ENCODE measurements around the gene CASZ1. TPM values are rescaled to one million over a fixed set of nuclear protein-coding genes. Genes with fewer than 3 reads are reported as not detected.

Gene CASZ1
- total RNA-seq, 2 experiments from 2014 or later = 2.9 to 4.1 TPM

- ChIA-PET POLR2A (no interaction called here), CTCF (no interaction called here)
- Mint-ChIP-seq H3K9me3 (no peaks in the 10 kb centered on the region), H3K36me3 (ENCODE audit: low read depth) (no peaks in the 10 kb centered on the region), H3K4me3 (no peak overlapping the region), H3K4me1 (ENCODE audit: low read depth) (no peaks in the 10 kb centered on the region), H3K27me3 (peaks cover 33% of the 10 kb centered on the region), H3K27ac (no peak overlapping the region)
- intact Hi-C loops (cut with micrococcal nuclease) = no loop called here
- no peak for TF ChIP-seq CTCF (IDR thresholded peaks at IDR 0.05)
- DNase-seq (no peak), ATAC-seq (no peak)
Observed at GRCh38 chr1:10838541-10838940, 42.1 kb upstream of the CASZ1 start.

- Mint-ChIP-seq H3K36me3 (ENCODE audit: low read depth) (no peaks in the 10 kb centered on the region), H3K27me3 (peaks cover 33% of the 10 kb centered on the region), H3K4me3 (no peak overlapping the region), H3K27ac (no peak overlapping the region), H3K4me1 (ENCODE audit: low read depth) (no peaks in the 10 kb centered on the region), H3K9me3 (no peaks in the 10 kb centered on the region)
- CTCF ChIA-PET = no interaction called here
- no peak for ATAC-seq
- DNase-seq = no peak
- TF ChIP-seq CTCF (IDR thresholded peaks at IDR 0.05) = no peak
- POLR2A ChIA-PET = no interaction called here
- intact Hi-C loops (cut with micrococcal nuclease) = no loop called here
Observed at GRCh38 chr1:10836726-10837125, 40.3 kb upstream of the CASZ1 start.

GRCh38 chr1:10835822-10836421 is 39.5 kb upstream of the CASZ1 start:
- POLR2A ChIA-PET = no interaction called here
- Mint-ChIP-seq H3K27me3 (peaks cover 33% of the 10 kb centered on the region), H3K9me3 (no peaks in the 10 kb centered on the region), H3K36me3 (ENCODE audit: low read depth) (no peaks in the 10 kb centered on the region), H3K27ac (no peak overlapping the region), H3K4me1 (ENCODE audit: low read depth) (no peaks in the 10 kb centered on the region), H3K4me3 (no peak overlapping the region)
- TF ChIP-seq CTCF (IDR thresholded peaks at IDR 0.05) = no peak
- DNase-seq (peak; percentile 14), ATAC-seq (peak; percentile 56)
- CTCF ChIA-PET = no interaction called here
- intact Hi-C loops (cut with micrococcal nuclease) = no loop called here

- Mint-ChIP-seq H3K4me1 (ENCODE audit: low read depth) (no peaks in the 10 kb centered on the region), H3K36me3 (ENCODE audit: low read depth) (no peaks in the 10 kb centered on the region), H3K27ac (no peak overlapping the region), H3K9me3 (no peaks in the 10 kb centered on the region), H3K27me3 (peaks cover 33% of the 10 kb centered on the region), H3K4me3 (no peak overlapping the region)
- ATAC-seq (no peak), DNase-seq (no peak)
- TF ChIP-seq CTCF (IDR thresholded peaks at IDR 0.05) = no peak
- intact Hi-C loops (cut with micrococcal nuclease) = no loop called here
- POLR2A ChIA-PET = no interaction called here
- CTCF ChIA-PET = no interaction called here
Observed at GRCh38 chr1:10835421-10835820, 39.0 kb upstream of the CASZ1 start.

- ATAC-seq = no peak
- Mint-ChIP-seq H3K9me3 (no peaks in the 10 kb centered on the region), H3K27ac (no peak overlapping the region), H3K27me3 (peaks cover 33% of the 10 kb centered on the region), H3K4me1 (ENCODE audit: low read depth) (no peaks in the 10 kb centered on the region), H3K4me3 (no peak overlapping the region), H3K36me3 (ENCODE audit: low read depth) (no peaks in the 10 kb centered on the region)
- no peak for DNase-seq
- TF ChIP-seq CTCF (IDR thresholded peaks at IDR 0.05) = no peak
- intact Hi-C loops (cut with micrococcal nuclease) = no loop called here
- CTCF ChIA-PET = no interaction called here
- POLR2A ChIA-PET = no interaction called here
Observed at GRCh38 chr1:10834770-10835412, 38.4 kb upstream of the CASZ1 start.
